ENCODE measurements around the gene DOCK8.

Gene DOCK8

GRCh38 chr9:466747-467146 is 252.1 kb downstream of the DOCK8 start:
- DNase-seq = no peak

- DNase-seq = peak in 1 of 14 donors; percentile 6
These were observed 254.2 kb downstream of the DOCK8 start for GRCh38 chr9:468766-469426.

- peak; percentile 43 to 89 (median 84) for DNase-seq
These were observed 255.2 kb downstream of the DOCK8 start for GRCh38 chr9:469672-470551.

GRCh38 chr9:470552-471194 is 256.0 kb downstream of the DOCK8 start:
- DNase-seq = peak in 3 of 14 donors; percentile 37 to 54 (median 50)

- DNase-seq = no peak
These were observed 256.7 kb downstream of the DOCK8 start for GRCh38 chr9:471320-471719.

- DNase-seq = no peak
These were observed 257.9 kb downstream of the DOCK8 start for GRCh38 chr9:472479-473075.

- no peak for DNase-seq
These were observed 262.5 kb downstream of the DOCK8 start for GRCh38 chr9:477193-477592.

GRCh38 chr9:479304-479970 is 264.8 kb downstream of the DOCK8 start:
- no peak for DNase-seq

GRCh38 chr9:479971-480350 is 265.3 kb downstream of the DOCK8 start:
- no peak for DNase-seq

GRCh38 chr9:482739-483138 is 268.1 kb downstream of the DOCK8 start:
- DNase-seq = no peak

GRCh38 chr9:486156-486555 is 271.5 kb downstream of the DOCK8 start:
- no peak for DNase-seq

- no peak for DNase-seq
These were observed 272.8 kb downstream of the DOCK8 start for GRCh38 chr9:487429-487828.

- DNase-seq = no peak
These were observed 273.8 kb downstream of the DOCK8 start for GRCh38 chr9:488448-488847.

- DNase-seq = no peak
These were observed 274.8 kb downstream of the DOCK8 start for GRCh38 chr9:489198-490197.

- DNase-seq = no peak
These were observed 280.1 kb downstream of the DOCK8 start for GRCh38 chr9:494764-495163.

GRCh38 chr9:495739-496138 is 281.1 kb downstream of the DOCK8 start:
- DNase-seq = no peak

- DNase-seq = no peak
These were observed 288.7 kb downstream of the DOCK8 start for GRCh38 chr9:503326-503725.

GRCh38 chr9:503881-504852 is 289.5 kb downstream of the DOCK8 start, which contains the start of gene KANK1:
TSS of gene KANK1 (plus strand) at chr9:504695.
- peak in 13 of 14 donors; percentile 13 to 85 (median 70) for DNase-seq

GRCh38 chr9:504921-505740 is 290.5 kb downstream of the DOCK8 start:
- peak in 10 of 14 donors; percentile 25 to 77 (median 42) for DNase-seq

All from C1 segment of cervical spinal cord (tissue), 14 donors.